Thoracic aorta (tissue), 2 donors: Measurements from ENCODE around the gene XYLT1. TPM values are rescaled to one million over a fixed set of nuclear protein-coding genes. Genes with fewer than 3 reads are reported as not detected.

ENCODE experiments used
- ATAC-seq: fragments of 150-250 bp; one replicate; pipeline ENCODE4 v1.8.0; 2017; ENCODE audit warnings: low read depth; ENCODE audit not compliant: insufficient number of reproducible peaks, low FRiP score
- DNase-seq: peaks from one replicate; pipeline ENCODE4 v3.0.0-alpha.2; 2020; ENCODE audit warnings: low spot score
- H3K27ac ChIP-seq, 2 donors: fragments of 200-600 bp; sonication (generic); 1 replicate in 1 of 2; 2 replicates in 1 of 2; pipeline ENCODE4 v1.5.1; 2016; ENCODE audit warnings: mild to moderate bottlenecking in 2 of 2, moderate library complexity in 2 of 2
- H3K27me3 ChIP-seq: fragments of 200-600 bp; sonication (generic); replicated peaks from 2 replicates; pipeline ENCODE4 v1.6.0; 2016; ENCODE audit warnings: mild to moderate bottlenecking; ENCODE audit not compliant: insufficient read depth
- H3K36me3 ChIP-seq: fragments of 200-600 bp; sonication (generic); one replicate; pipeline ENCODE4 v1.5.1; 2016
- H3K4me1 ChIP-seq, 2 donors: fragments of 200-600 bp; sonication (generic); 1 replicate in 1 of 2; 2 replicates in 1 of 2; pipeline versions ENCODE4 v1.5.1 to v1.6.0; 2016; ENCODE audit warnings: low read depth in 2 of 2, mild to moderate bottlenecking in 1 of 2; ENCODE audit not compliant: control insufficient read depth in 1 of 2
- H3K4me3 ChIP-seq: fragments of 200-600 bp; sonication (generic); 2 replicates; pipeline ENCODE4 v1.5.1; 2016; ENCODE audit warnings: mild to moderate bottlenecking
- H3K9me3 ChIP-seq: fragments of 200-600 bp; sonication (generic); 2 replicates; pipeline ENCODE4 v1.5.1; 2016
- total RNA-seq, 2 donors: library from RNA; depleted of rRNA; stranded (reverse); fragments of >200 nt; gene quantifications; one replicate each; pipeline versions ENCODE4 v1.1.0 to v1.2.3, GENCODE V29; 2016
- TF ChIP-seq, protein P1 (sequence below): fragments of 200-600 bp; sonication (generic); IDR thresholded peaks from one replicate; pipeline ENCODE4 v1.5.1; 2019; ENCODE audit warnings: antibody characterized with exemption

Gene XYLT1
- total RNA-seq, 2 donors from 2014 or later, result 13.1 to 22.5 TPM

DNA sequence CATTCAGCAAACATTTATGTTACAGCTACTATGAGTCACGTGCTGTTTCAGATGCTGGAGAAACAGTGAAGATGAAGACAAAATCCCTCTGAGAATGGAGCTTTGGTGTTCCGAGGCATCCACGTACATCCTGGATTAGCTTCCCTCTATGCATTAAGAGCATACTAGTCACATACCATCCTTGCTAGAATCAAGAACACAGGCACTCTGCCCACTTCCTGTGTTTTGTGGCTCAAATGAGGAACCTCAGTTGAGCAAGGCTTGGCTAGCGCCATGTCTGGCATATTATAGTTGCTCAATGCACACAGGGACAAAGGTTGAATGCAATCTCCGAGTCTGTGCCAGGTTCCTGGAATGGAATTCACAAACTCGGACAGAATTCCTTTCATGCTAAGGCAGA, 297.5 kb downstream of the XYLT1 start:
- DNase-seq (no peak), ATAC-seq (no peak)
- no peaks in the 10 kb centered on the region for H3K27me3 ChIP-seq
- no peaks in the 10 kb centered on the region for H3K4me1 ChIP-seq
- TF ChIP-seq, protein P1, sequence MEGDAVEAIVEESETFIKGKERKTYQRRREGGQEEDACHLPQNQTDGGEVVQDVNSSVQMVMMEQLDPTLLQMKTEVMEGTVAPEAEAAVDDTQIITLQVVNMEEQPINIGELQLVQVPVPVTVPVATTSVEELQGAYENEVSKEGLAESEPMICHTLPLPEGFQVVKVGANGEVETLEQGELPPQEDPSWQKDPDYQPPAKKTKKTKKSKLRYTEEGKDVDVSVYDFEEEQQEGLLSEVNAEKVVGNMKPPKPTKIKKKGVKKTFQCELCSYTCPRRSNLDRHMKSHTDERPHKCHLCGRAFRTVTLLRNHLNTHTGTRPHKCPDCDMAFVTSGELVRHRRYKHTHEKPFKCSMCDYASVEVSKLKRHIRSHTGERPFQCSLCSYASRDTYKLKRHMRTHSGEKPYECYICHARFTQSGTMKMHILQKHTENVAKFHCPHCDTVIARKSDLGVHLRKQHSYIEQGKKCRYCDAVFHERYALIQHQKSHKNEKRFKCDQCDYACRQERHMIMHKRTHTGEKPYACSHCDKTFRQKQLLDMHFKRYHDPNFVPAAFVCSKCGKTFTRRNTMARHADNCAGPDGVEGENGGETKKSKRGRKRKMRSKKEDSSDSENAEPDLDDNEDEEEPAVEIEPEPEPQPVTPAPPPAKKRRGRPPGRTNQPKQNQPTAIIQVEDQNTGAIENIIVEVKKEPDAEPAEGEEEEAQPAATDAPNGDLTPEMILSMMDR, result no peak
- H3K9me3 ChIP-seq, result no peaks in the 10 kb centered on the region
- H3K4me3 ChIP-seq, result no peak overlapping the region
- H3K36me3 ChIP-seq, result no peaks in the 10 kb centered on the region
- no peak overlapping the region for H3K27ac ChIP-seq

GRCh38 chr16:17171250-17172143, 299.3 kb downstream of the XYLT1 start:
- ATAC-seq, result no peak
- no peak overlapping the region for H3K27ac ChIP-seq
- H3K4me3 ChIP-seq, result no peak overlapping the region
- no peak for DNase-seq
- TF ChIP-seq, protein P1, result no peak
- no peaks in the 10 kb centered on the region for H3K4me1 ChIP-seq
- no peaks in the 10 kb centered on the region for H3K27me3 ChIP-seq
- no peaks in the 10 kb centered on the region for H3K9me3 ChIP-seq
- no peaks in the 10 kb centered on the region for H3K36me3 ChIP-seq

GRCh38 chr16:17170435-17170834, 300.3 kb downstream of the XYLT1 start:
- ATAC-seq (no peak), DNase-seq (no peak)
- TF ChIP-seq, protein P1, result no peak
- no peak overlapping the region for H3K27ac ChIP-seq
- no peaks in the 10 kb centered on the region for H3K36me3 ChIP-seq
- no peak overlapping the region for H3K4me3 ChIP-seq
- no peaks in the 10 kb centered on the region for H3K4me1 ChIP-seq
- H3K27me3 ChIP-seq, result no peaks in the 10 kb centered on the region
- no peaks in the 10 kb centered on the region for H3K9me3 ChIP-seq

DNA sequence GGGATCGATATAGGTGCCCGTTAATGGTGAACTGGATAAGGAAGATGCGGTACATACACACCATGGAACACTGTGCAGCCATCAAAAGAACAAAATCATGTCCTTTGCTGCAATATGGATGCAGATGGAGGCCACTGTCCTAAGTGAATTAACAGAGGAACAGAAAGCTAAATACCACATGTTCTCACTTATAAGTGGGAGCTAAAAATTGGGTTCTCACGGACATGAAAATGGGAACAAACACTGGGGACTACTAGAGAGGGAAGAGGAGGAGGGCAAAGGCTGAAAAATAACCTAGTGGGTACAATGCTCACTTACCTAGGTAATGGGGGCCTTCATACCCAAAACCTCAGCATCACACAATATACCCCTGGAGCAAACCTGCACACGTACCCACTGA, 302.6 kb downstream of the XYLT1 start:
- ATAC-seq, result no peak
- H3K9me3 ChIP-seq, result no peaks in the 10 kb centered on the region

GRCh38 chr16:17166095-17166494, 304.7 kb downstream of the XYLT1 start:
- no peaks in the 10 kb centered on the region for H3K27me3 ChIP-seq

More for the DNA sequence above, 302.6 kb downstream of the XYLT1 start:
- Histone ChIP-seq H3K36me3 (no peaks in the 10 kb centered on the region), H3K4me1 (no peaks in the 10 kb centered on the region), H3K4me3 (no peak overlapping the region), H3K27me3 (no peaks in the 10 kb centered on the region), H3K27ac (no peak overlapping the region)
- no peak for DNase-seq
- TF ChIP-seq, protein P1, result no peak

More at GRCh38 chr16:17166095-17166494, 304.7 kb downstream of the XYLT1 start:
- H3K9me3 ChIP-seq, result no peaks in the 10 kb centered on the region
- H3K4me3 ChIP-seq, result no peak overlapping the region
- DNase-seq, result no peak
- no peak for ATAC-seq
- H3K27ac ChIP-seq, result no peak overlapping the region
- TF ChIP-seq, protein P1, result no peak
- H3K4me1 ChIP-seq, result no peaks in the 10 kb centered on the region
- H3K36me3 ChIP-seq, result no peaks in the 10 kb centered on the region
